HFFc6 (cell line): ENCODE results near the gene RIPPLY3. TPM values are rescaled to one million over a fixed set of nuclear protein-coding genes. Genes with fewer than 3 reads are reported as not detected.

Source experiments
- DNase-seq: peaks from one replicate; pipeline ENCODE4 v3.0.0-alpha.2; 2018
- H3K27ac Mint-ChIP-seq: 2 replicates; pipeline ENCODE4 v1.8.0; 2020; ENCODE audit warnings: mild to moderate bottlenecking, mixed read lengths
- H3K27me3 Mint-ChIP-seq: 2 replicates; pipeline ENCODE4 v1.8.0; 2021; ENCODE audit warnings: mild to moderate bottlenecking, moderate library complexity, mixed read lengths; ENCODE audit not compliant: insufficient read depth
- H3K36me3 Mint-ChIP-seq: 2 replicates; pipeline ENCODE4 v1.8.0; 2021; ENCODE audit warnings: low read depth, mixed read lengths
- H3K4me1 Mint-ChIP-seq: 2 replicates; pipeline ENCODE4 v1.8.0; 2020; ENCODE audit warnings: low read depth, mixed read lengths
- H3K4me3 Mint-ChIP-seq: 2 replicates; pipeline ENCODE4 v1.8.0; 2020; ENCODE audit warnings: mild to moderate bottlenecking, moderate library complexity, mixed read lengths
- H3K9me3 Mint-ChIP-seq: 2 replicates; pipeline ENCODE4 v1.8.0; 2020; ENCODE audit warnings: mild to moderate bottlenecking, mixed read lengths
- CTCF ChIP-seq: fragments of 200-600 bp; sonication (generic); IDR thresholded peaks from 2 replicates; pipeline ENCODE4 v1.5.0; 2021; ENCODE audit warnings: antibody characterized with exemption, mild to moderate bottlenecking
- total RNA-seq, 6 experiments: library from RNA; stranded (reverse); fragmentation: NEBNext Ultra II Directional; extraction: Animal tissue kit (Norgen Biotek cat#: 25700); gene quantifications; 2 replicates in 1 of 6; 3 replicates in 5 of 6; pipeline ENCODE4 v1.2.3, GENCODE V29; 2021

Gene RIPPLY3
- total RNA-seq, 6 experiments from 2014 or later = not detected

DNA sequence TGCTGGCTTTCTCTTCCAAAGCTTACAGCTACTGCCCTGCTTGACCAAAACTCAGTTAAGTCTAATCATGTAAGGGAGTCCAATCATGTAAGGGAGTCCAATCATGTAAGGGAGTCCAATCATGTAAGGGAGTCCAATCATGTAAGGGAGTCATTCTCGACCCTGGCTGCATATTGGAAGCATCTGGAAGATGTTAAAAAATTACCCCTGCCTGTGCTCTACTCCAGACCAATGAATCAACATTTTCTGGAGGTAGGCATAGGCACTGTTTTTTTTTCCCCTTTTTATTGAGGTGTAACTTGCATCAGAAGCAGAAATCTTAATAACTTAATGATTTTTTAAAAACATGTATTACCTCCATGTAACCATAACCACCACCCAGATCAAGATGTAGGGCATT is 56.9 kb downstream of the RIPPLY3 start:
- Mint-ChIP-seq H3K27ac (no peak overlapping the region; the same call in 1 of the 2 replicates), H3K4me3 (no peak overlapping the region), H3K4me1 (peaks cover 38% of the 10 kb centered on the region)

DNA sequence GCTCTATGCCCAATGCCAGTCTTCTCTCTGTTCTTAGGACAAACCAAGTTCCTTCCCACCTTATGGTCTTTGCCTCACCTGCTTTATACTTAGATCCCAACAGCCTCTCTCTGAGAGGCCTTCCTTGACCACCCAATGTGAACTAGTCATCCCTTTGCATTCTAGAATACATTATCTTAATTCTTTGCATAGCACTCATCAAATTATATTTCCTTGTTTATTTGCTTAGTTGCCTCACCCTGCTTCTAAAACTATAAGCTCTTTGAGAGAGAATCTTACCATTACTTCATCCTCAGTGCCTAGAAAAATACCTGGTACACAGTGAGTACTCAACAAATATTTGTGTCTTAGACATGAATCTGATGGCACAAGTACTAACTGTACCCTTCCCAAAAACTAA is 58.3 kb downstream of the RIPPLY3 start:
- no peak for TF ChIP-seq CTCF
- Mint-ChIP-seq H3K4me3 (no peak overlapping the region), H3K9me3 (no peaks in the 10 kb centered on the region), H3K27me3 (peaks cover 2% of the 10 kb centered on the region; the same call in 1 of the 2 replicates), H3K4me1 (peaks cover 37% of the 10 kb centered on the region), H3K36me3 (peaks cover 15% of the 10 kb centered on the region), H3K27ac (peak overlapping the region; percentile 60)
- DNase-seq = no peak

More for the DNA sequence above, 56.9 kb downstream of the RIPPLY3 start:
- DNase-seq = no peak
- Mint-ChIP-seq H3K36me3 (peaks cover 14% of the 10 kb centered on the region; the same call in 1 of the 2 replicates), H3K27me3 (peaks cover 2% of the 10 kb centered on the region; the same call in 1 of the 2 replicates), H3K9me3 (no peaks in the 10 kb centered on the region)
- TF ChIP-seq CTCF = no peak

DNA sequence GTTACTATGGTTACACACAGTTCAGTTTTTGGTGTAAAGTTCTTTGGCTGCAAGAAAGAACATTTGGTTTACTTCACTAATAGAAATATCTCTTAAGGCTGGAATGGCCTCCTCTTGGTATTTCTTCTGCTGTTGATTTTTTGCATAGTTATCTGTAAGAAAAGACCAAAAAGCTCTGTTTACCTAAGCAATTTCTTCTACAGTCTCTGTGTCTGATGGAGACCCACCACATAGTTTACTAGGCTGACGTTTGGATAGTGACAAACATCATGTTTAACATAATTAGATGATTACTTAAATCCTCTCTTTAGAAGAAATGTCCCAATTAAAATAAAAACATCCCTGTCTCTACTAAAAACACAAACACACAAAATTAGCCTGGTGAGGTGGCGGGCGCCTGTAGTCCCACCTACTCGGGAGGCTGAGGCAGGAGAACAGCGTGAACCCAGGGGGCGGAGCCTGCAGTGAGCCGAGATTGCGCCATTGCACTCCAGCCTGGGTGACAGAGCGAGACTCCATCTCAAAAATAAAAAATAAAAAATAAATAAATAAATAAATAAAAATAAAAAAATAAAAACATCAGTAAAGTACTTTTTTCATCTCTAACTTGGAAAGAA is 59.2 kb downstream of the RIPPLY3 start:
- peaks cover 18% of the 10 kb centered on the region for H3K36me3 Mint-ChIP-seq
- no peaks in the 10 kb centered on the region for H3K9me3 Mint-ChIP-seq
- H3K27me3 Mint-ChIP-seq = no peaks in the 10 kb centered on the region
- no peak overlapping the region for H3K27ac Mint-ChIP-seq
- H3K4me3 Mint-ChIP-seq = no peak overlapping the region
- H3K4me1 Mint-ChIP-seq = peaks cover 37% of the 10 kb centered on the region
- TF ChIP-seq CTCF = no peak
- no peak for DNase-seq

Other genes with a start within 250 kb of the RIPPLY3 start
- 10 to 100 TPM; 20.3 to 24.5 (median 22.2) TPM for gene HLCS, start 40.0 kb upstream of the RIPPLY3 start, total RNA-seq
- 10 to 100 TPM; 24.8 to 33.8 (median 31.1) TPM for gene PIGP, start 66.4 kb downstream of the RIPPLY3 start, total RNA-seq
- 100 to 1,000 TPM; 123 to 173 (median 134) TPM for gene TTC3, start 66.6 kb downstream of the RIPPLY3 start, total RNA-seq